Stimulated activated CD4-positive, alpha-beta T cell treated with anti-CD3 and anti-CD28 coated beads, TNF-alpha, amount 100 ng/mL, for 1 hour (primary cell): ENCODE measurements around the gene DBNL.

Experiments used
- DNase-seq, 3 donors: peaks; one replicate each; pipeline ENCODE4 v3.0.0-alpha.2; 2020; ENCODE audit warnings: low read depth in 3 of 3, low spot score in 1 of 3

DBNL gene

GRCh38 chr7:44109991-44110390 lies 65.5 kb downstream of the DBNL start:
- DNase-seq: no peak

- no peak for DNase-seq
These were observed 66.5 kb downstream of the DBNL start for GRCh38 chr7:44110719-44111635.
